Activated CD4-positive, CD25-positive, alpha-beta regulatory T cell (primary cell): Measurements from ENCODE around the gene LDLRAD3.
"Not testable (repeated sequence)": the region's sequence is repeated elsewhere in the genome, so short reads cannot be mapped to it uniquely, and the experiment has no call there.

ENCODE experiments used
- DNase-seq, 4 experiments: peaks; one replicate each; lab custom pipeline; 2025; lab: John Stamatoyannopoulos, UW

Gene LDLRAD3

DNA sequence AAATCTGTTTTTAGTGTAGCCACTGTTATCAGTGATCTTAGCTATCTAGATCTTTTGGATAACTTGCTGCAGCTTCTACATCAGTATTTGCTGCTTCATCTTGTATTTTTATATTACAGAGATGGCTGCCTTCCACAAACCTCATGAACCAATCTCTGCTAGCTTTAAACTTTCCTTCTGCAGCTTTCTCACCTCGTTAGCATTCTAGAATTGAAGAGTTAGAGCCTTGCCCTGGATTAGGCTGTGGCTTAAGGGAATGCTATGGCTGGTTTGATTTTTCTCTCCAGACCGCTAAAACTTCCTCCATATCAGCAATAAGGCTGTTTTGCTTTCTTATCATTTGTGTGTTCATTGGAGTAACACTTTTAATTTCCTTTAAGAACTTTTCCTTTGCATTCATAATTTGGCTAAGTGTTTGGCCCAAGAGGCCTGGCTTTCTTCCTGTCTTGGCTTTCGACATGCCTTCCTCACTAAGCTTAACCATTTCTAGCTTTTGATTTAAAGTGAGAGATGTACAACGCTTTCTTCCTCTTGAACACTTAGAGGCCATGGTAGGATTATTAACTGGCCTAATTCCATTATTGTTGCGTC, 51.9 kb downstream of the LDLRAD3 start:
- DNase-seq = no peak

DNA sequence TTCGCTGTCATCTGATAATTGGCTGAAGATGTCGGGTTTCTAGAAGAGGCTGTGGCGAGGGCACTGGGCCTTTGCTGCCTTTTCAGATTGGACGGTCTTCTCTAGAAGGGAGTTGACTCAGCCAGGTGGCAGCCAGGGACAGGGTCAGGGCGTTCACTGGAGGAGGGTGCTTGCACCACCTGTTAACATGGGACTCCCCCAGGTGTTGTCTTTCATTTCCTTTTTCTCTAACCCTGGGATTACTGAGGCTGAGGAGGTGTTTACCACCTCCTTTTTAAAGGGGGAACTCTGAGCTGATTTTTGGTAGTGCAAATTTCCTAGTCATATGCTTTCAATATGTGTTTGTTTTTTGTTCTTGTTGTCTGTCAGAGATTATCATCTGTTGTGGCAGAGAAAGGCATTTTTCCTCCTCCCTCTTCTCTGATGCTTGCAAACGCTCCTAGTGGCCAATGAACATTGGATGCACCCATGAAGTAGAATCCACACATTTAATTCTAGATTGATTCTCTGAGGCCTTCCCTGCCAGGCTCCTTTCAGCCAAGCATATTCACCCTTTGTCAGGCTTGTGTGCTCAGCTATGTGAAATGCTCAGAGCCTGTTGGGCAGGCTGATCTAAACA, 54.1 kb downstream of the LDLRAD3 start:
- DNase-seq = no peak

DNA sequence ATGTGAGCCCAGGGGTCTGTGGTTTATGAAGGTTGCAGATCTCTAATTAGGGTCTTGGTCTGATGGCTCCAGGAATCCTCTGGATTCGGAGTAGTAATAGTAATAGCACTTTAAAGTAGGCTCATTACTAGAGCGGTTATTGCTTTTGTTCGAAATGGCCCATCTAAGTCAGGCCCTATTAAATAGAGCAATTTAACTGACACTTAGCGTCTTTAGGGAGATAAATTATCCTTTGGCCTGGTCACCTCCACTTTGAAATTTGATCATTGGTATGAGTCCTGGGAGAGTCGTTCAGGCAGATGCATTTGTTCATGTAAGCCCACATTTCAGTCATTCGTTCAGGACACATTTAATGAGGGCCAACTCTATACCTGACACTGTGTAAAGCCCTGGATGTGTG, 54.8 kb downstream of the LDLRAD3 start:
- DNase-seq = no peak

DNA sequence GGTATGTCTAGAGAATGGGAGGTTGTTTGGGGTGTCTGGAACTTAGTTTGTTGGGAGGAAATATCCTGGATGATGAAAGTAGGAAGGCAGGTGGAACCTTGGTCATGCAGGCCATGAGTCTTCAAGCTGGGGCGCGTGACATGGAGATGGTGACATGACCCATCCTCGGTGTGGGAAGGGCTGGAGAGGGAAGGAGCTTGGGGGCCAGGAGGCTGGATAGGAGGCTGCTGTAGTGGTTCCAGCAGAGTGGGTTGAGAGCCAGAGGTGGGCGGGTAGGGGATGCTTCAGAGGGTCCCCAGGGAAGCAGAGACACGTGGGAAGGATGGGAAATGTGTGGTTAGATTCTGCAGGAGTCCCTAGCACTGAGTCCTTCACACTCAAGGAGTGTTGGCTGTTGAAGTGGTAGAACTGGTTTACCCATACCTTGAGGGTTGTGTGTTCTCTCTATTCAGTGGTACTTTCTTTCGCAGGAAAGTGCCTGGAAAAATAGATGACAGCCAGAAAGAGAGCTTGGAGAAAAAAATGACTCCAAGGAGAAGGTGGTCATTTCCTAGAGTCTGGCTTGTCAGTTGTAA, 56.8 kb downstream of the LDLRAD3 start:
- no peak for DNase-seq

DNA sequence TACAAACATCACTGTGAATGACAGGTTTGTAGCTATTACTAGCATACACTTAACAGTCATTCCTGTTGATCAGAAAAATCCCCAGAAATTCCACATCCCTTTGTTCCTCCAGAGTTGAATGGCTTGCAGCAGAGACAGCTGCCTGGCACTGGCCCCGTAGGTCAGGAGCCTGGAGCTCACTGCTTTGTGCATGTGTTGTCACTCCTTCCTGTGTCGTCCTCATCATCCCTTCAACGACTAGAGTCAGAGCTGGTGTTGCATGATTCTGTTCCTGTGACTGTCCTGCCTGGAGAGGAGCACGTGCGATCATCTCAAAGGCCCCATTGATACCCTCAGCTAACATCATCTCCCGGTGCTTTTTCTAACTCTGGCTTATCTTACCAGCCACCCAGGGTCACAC, 58.3 kb downstream of the LDLRAD3 start:
- DNase-seq = no peak

DNA sequence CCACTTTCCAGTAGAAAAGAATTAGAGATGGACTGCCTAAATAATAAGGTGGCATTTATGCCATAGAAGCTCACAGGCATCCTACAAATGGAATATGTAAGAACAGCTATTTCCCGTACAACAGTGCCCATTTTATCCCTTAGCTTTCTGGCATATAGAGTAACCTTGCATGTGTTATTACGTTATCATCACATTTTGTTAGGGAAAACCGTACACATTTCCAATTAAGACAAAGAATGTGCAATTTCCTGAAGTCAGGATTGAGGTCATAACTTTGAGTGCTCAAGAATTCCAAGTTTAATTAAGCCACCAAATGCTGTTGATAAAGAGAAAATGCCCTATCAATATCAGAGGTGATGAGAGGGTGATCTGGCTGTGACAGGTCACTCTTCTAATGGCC, 58.9 kb downstream of the LDLRAD3 start:
- DNase-seq = no peak

DNA sequence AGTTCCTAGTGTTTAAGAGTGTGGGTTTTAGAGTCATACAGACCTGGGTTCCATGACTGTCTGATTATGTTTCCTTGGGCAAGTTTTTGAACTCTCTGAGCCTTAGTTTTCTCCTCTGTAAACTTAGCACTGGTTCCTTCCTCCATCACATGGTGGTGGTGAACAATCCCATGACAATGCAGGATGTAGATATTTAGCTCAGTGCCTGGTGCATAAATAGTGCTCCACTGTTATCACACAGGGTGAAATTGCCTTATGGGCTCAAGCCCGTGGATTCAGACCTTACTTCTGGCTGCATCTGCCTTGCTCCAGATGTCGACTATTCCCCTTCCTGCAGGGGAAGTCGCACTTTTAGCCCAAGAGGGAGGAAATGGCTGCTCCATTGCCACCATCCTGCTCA, 62.7 kb downstream of the LDLRAD3 start:
- DNase-seq = no peak

DNA sequence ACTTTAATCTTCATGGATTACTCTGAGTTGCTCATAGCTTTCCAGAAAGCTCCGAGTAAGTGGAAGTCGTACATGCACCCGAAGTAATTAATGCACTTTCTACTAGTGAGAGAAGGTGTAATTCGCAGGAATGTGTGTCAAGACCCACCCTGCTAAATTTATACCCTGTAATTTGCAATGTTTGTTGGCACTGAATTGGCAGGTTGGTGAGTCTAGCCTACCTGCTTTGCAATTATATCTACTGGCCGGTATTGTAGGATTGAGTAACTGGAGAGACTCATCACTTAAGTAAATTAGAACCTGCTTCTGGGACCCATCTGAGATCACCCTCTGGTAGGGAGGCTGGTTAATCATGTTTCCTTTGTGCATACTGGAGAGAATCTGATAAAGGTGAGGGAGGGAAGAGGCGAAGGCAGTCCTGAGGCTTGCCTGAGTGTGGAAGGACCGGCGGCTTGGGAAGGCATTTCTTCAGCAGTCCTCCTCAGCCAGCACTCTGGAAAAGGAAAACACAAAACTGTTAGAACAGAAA, 63.3 kb downstream of the LDLRAD3 start:
- no peak for DNase-seq

DNA sequence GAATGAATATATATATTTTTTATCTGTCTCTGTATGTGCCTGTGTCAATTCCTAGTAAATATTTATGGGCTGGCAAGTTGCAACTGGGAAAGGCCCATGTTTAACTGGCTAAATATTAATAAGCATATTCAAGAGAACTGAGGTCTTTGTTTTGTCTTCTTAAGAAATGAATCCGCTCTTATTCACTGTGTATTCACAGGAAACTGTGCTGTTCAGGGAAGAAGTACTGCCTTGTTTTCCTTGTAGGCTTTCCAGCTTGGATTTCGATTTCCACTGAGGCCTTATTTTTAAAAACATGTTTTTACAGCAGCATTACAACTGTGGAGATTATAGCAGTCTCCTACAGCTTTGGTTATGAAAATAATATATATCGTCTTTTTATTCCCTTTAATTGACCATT, 64.7 kb downstream of the LDLRAD3 start:
- no peak for DNase-seq

DNA sequence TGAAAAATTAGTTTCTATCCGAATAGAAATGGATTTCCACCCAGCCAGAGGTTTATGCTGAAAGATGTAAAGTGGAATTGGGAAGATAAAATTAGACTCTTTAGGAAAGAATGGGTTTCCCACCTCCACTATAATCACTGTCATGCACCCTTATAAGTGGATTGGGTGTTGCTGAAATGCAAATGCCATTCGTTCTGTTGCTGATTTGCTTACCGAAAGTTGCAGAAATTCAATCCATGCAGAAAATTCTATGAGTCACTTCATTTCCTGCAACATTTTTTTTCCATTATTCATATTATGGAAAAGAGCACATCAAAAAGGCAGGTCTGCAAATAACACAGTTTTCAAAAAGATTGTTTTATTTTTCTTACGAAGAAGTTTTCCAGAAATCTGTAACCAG, 65.6 kb downstream of the LDLRAD3 start:
- no peak for DNase-seq

DNA sequence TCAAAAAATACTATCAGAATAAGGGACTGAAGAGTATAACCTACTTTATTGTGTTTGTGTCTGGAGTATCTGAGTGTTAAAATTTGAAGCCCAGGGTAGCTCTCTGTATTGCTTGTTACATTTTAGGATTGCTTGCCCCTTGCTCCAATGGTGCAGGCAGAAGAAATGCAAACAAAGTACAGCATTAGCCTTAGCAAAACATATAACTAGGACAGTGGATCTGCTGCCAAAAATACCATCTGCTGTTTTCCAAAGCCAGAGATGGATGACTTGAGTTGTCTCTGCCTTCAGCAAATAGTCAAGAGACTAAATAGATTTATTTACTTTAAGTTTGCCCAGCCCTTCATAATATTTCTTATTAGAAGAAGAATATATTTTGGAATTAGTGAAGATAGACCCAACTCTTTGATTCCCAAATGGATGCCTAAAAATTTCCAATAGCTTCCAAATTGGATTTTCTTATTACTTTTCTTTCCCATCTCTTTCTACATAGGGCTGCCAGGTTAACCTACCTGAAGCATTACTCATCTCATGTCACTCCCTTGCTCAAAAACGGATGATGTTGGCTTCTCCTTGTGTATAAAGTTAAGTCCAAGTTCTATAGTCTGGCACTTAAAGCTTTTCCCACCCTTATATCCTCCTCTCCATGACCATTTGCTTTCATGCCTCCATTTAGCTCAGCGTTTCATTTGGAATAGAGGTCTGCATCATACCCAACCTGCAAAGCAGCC, 66.3 kb downstream of the LDLRAD3 start:
- no peak for DNase-seq

DNA sequence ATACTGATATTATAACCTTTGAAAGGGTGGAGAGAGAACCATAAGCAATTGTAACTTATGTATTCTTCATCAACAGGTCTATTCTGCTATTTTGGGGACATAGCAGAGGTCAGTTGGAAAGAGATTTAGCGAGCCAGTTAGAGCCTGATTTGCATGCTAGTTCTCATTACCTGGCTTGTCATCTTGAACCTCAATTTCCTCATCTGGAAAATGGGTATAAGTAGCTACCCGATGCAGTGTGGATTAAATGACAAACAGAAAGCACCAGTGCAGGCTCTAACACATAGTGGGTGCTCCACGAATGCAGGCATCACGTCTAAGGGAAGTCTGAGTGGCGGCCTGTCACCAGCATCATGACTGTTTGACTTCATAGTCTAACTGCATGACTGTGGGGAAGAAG, 67.7 kb downstream of the LDLRAD3 start:
- no peak for DNase-seq

DNA sequence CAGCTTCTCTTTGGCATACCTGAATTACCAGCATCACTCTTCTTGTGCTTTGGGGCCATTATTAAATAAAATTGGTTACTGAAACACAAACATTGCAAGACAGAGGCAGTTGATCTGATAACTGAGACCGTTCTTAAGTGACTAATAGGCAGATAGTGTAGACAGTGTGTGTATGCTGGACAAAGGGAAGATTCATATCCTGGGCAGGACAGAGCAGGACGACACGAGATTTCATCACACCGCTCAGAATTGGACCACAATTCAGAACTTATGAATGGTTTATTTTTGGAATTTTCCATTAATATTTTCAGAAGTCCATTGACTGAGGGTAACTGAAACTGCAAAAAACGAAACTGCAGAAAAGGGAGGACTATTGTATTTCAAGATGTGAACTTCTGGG, 68.6 kb downstream of the LDLRAD3 start:
- DNase-seq = no peak

DNA sequence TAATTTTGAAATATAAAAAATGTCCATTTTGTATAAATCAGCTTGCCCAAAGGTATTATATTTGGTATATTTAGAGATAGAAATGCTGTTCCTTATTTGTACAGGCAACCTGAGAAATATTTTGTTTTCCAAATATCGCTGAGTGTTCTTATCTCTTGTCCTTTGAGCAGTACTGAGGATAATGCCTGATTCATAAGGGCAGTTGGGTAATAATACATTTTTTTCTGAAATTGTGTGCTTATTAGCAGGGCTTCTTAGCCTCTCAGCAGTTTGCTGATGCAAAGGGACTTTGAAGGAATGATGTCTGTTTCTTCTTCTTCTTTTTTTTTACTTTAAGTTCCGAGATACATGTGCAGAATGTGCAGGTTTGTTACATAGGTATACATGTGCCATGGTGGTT, 69.1 kb downstream of the LDLRAD3 start:
- DNase-seq = no peak

DNA sequence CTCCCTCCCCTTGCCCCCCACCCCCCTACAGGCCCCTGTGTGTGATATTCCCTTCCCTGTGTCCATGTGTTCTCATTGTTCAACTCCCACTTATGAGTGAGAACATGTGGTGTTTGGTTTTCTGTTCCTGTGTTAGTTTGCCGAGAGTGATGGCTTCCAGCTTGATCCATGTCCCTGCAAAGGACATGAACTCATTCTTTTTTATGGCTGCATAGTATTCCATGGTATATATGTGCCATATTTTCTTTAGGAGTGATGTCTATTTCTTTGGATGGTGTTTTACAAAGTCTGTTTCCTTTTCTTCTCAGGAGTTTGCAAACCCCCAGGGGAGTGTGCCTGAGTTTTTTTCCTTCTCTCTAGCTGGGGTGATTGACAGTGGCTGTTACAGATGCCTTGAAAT, 69.6 kb downstream of the LDLRAD3 start:
- not testable (repeated sequence) for DNase-seq

DNA sequence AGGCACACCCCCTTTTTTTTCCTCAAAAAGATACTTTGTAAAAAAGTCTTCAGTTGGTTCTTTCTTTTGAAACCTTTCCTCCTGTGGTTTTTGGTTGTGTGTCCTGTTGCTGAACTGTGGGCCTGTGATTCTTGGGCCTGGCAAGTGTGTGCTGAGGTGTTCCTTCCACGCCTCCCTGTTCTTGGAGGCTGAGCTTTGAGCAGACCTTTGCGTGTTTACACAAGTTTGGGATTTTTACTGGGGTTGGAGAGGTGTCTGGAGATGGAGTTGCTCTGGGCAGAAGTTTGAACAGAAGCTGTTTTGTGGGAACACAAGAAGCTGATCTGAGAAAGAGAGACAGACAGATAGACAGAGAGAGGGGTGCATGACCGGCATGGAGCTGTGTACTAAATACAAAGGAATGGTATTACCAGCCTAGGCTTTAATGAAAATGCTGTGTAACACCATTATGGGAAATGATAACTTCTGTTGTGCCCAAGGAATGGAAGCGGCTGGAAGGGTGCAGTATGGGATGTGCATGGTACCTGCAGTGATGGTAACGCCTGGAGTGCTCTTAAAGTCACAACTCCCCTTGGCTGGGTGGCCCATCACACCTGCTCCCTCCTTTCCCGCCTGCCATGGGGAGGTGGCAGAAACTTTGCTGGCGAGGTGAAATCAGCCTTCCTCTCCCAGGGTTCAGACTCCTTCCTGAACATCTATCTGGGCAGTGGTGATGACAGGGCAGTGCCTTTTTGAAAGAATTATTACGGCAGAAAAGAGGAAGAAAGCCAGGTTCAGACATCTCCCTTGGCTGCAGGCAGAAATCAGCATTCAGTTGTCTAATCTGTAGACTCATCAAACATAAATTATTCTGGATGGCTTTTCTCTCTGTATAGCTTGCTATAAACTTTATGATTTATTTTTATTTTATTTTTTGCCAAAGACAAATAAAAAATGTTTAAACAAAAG, 70.4 kb downstream of the LDLRAD3 start:
- DNase-seq = no peak

DNA sequence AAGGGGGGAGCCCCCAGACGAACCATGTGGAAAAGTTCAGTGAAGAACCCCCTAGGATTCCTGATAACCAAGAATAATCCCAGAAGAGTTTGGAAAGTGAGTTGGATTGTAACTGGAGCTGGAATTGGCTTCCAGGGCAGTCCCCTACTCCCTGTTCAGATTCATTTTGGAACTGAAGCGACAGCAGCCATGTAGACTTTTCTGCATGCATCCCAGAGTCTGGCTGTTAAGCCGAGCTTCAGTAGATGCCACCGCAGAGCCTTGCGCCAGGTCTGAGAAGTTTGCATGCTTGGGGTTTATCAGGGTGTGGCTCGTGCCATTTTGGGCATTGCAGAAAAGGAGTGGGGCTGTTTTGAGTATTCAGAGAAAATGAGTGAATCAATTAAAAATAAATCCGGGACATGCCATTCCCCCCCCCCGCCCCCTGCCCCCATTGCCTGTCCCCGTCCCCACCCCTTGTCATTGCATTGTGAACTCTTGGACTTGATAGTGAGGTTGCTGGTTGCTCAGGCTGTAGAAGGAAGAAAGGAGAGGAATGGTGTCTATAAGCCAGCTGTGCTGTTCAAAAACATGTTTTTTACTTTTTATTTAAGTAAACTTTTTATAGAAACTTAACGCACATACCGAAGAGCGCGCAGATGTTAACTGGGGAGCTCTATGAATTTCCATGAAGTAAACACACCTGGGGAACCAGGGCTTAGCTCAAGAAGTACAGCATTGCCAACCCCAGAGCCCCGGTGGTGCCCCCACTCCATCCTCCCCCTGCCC, 71.2 kb downstream of the LDLRAD3 start:
- no peak for DNase-seq

DNA sequence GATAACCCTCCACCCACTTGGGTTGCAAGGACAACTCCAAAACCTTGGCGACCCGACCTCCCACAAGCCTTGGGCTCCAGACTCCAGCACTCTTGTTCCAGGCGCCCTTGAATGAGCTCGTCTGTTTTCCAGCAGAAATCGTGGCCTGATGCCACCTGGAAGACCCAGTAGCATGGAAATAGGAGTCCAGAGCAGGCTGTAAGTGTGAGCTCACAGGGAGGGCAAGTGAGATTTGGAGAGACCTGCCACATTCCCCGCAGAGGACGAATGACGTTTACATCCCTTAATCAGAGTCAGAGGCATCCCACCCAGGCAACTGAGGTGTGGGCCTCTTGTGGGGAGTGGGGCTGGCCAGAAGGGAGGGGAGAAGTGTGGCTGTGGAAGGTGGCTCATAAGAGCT, 71.9 kb downstream of the LDLRAD3 start:
- no peak for DNase-seq

DNA sequence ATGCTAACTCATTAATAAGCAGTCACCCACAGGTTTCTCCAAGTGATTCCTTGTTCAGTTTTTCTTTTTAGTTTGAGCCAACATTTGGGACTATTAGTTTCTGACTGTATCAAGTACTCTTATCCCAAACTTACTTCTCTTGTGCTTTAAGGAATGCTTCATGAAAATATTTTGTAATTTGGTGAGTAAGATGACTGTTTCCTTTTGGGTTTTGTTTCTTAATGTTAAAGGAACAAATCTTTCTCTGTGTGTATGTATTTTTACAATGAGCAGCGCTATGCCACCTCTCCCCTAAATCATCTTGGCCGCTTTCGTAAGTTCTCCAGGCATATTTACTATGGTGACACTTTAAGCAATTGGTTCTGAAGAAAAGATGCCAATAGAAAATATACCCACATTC, 72.4 kb downstream of the LDLRAD3 start:
- DNase-seq = no peak

DNA sequence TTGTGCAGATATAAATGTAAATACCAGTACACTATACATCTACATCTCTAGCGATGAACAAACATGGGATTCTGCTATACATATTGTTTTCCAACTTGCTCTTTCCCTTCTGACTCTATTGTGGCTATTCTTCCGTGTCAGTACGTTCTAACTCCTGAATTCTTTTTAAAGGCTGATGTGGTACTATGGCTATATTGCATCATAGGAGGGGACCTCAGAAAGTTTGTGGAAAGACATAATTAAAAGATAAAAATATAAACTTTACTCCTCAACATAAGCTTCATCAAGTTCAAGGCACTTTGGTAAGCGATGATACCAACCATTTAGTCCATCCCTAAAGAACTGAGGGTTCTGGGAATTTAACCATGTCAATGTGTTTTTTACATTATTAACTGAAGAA, 72.8 kb downstream of the LDLRAD3 start:
- no peak for DNase-seq

DNA sequence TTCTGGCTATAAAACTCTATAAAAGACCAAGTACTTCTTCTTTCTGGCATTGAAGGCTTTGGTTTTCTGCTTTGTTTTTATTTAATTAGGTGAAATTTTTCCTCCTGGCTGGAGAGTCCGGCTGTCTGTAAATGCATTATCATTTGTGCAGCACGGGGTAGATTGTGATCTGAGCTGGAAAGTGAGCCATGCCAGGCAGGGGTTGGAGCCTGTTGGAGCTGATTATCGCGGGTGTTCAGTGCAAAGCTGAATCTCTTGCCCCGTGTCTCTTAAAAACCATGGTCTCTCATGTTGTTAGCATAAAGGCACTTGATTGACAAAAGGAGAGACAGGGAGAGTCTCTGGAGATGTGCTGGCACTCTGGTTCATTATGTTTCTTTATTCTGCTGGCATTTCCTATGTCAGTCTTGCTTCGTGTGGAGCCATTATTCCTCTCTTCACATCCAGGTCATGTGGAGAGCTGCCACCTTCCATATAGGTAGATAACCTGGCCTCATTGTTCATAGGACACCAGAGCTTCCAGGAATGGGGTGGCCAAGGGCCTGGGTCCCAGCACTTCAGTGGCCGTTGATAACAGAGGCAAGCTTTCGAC, 75.2 kb downstream of the LDLRAD3 start:
- DNase-seq = no peak
